Ishikawa (cell line): ENCODE data around the gene LRRC17.

Experiments
- CEBPB ChIP-seq: IDR thresholded peaks from 2 replicates; pipeline ENCODE4 v1.6.1; 2012
- CREB1 ChIP-seq: IDR thresholded peaks from 2 replicates; pipeline ENCODE4 v1.6.1; 2012; ENCODE audit warnings: low read depth
- EGR1 ChIP-seq: IDR thresholded peaks from 2 replicates; pipeline ENCODE4 v1.6.1; 2012
- EP300 ChIP-seq: IDR thresholded peaks from 2 replicates; pipeline ENCODE4 v1.6.1; 2012; ENCODE audit warnings: borderline replicate concordance
- FOXM1 ChIP-seq: IDR thresholded peaks from 2 replicates; pipeline ENCODE4 v1.6.1; 2012; ENCODE audit warnings: low read depth, borderline replicate concordance
- MAX ChIP-seq: IDR thresholded peaks from 2 replicates; pipeline ENCODE4 v1.6.1; 2012
- NFIC ChIP-seq: IDR thresholded peaks from 2 replicates; pipeline ENCODE4 v1.6.1; 2012
- RAD21 ChIP-seq: IDR thresholded peaks from 2 replicates; pipeline ENCODE4 v1.6.1; 2012; ENCODE audit warnings: low read depth
- REST ChIP-seq: IDR thresholded peaks from 2 replicates; pipeline ENCODE4 v1.6.1; 2012; ENCODE audit warnings: low read depth, mild to moderate bottlenecking
- TAF1 ChIP-seq: IDR thresholded peaks from 2 replicates; pipeline ENCODE4 v1.6.1; 2012; ENCODE audit warnings: low read depth, mild to moderate bottlenecking
- TCF12 ChIP-seq: IDR thresholded peaks from 2 replicates; pipeline ENCODE4 v1.6.1; 2012; ENCODE audit warnings: low read depth
- TEAD4 ChIP-seq: IDR thresholded peaks from 2 replicates; pipeline ENCODE4 v1.6.1; 2012
- USF1 ChIP-seq: IDR thresholded peaks from 2 replicates; pipeline ENCODE4 v1.6.1; 2012
- YY1 ChIP-seq: IDR thresholded peaks from 2 replicates; pipeline ENCODE4 v1.6.1; 2012; ENCODE audit warnings: low read depth
- ZBTB7A ChIP-seq: IDR thresholded peaks from 2 replicates; pipeline ENCODE4 v1.6.1; 2012; ENCODE audit warnings: low read depth

LRRC17 gene

GRCh38 chr7:102942868-102943267 is 30.1 kb downstream of the LRRC17 start:
- TF ChIP-seq FOXM1: no peak
- no peak for TF ChIP-seq ZBTB7A
- TF ChIP-seq REST: no peak
- TF ChIP-seq NFIC: no peak
- no peak for TF ChIP-seq TEAD4
- TF ChIP-seq RAD21: no peak
- TF ChIP-seq MAX: no peak
- TF ChIP-seq TCF12: no peak
- TF ChIP-seq USF1: no peak
- TF ChIP-seq EP300: no peak
- TF ChIP-seq CEBPB: no peak
- TF ChIP-seq YY1: no peak
- TF ChIP-seq EGR1: no peak
- TF ChIP-seq TAF1: no peak
- no peak for TF ChIP-seq CREB1

GRCh38 chr7:102943423-102944169 is 30.8 kb downstream of the LRRC17 start:
- TF ChIP-seq NFIC (no peak), MAX (no peak), TEAD4 (no peak), CREB1 (no peak), USF1 (no peak), RAD21 (no peak), CEBPB (no peak), TAF1 (no peak), EP300 (no peak), ZBTB7A (no peak)

- TF ChIP-seq MAX: no peak
- no peak for TF ChIP-seq YY1
- TF ChIP-seq TCF12: no peak
- TF ChIP-seq NFIC: no peak
- TF ChIP-seq EP300: no peak
- no peak for TF ChIP-seq TAF1
- no peak for TF ChIP-seq FOXM1
- no peak for TF ChIP-seq REST
- TF ChIP-seq CEBPB: no peak
- no peak for TF ChIP-seq EGR1
Measured at GRCh38 chr7:102944241-102944640, 31.4 kb downstream of the LRRC17 start.

GRCh38 chr7:102951839-102952238 is 39.0 kb downstream of the LRRC17 start:
- TF ChIP-seq NFIC (no peak), EP300 (no peak), TEAD4 (no peak), FOXM1 (no peak), CREB1 (no peak), YY1 (no peak), TCF12 (no peak), EGR1 (no peak), ZBTB7A (no peak), REST (no peak), TAF1 (no peak), USF1 (no peak), MAX (no peak), RAD21 (no peak)
